Thyroid gland (tissue), 4 donors: ENCODE measurements around the gene ATF5. TPM values are rescaled to one million over a fixed set of nuclear protein-coding genes. Genes with fewer than 3 reads are reported as not detected.
"Not testable (repeated sequence)": the region's sequence is repeated elsewhere in the genome, so short reads cannot be mapped to it uniquely, and the experiment has no call there.

Source experiments
- DNase-seq, 2 donors: peaks; one replicate each; pipeline ENCODE4 v3.0.0-alpha.2; 2019
- H3K27ac ChIP-seq, 3 donors: fragments of 200-600 bp; sonication (generic); 1 replicate in 2 of 3; 2 replicates in 1 of 3; pipeline ENCODE4 v1.5.1; 2016 to 2019; ENCODE audit warnings: mild to moderate bottlenecking in 1 of 3, moderate library complexity in 1 of 3
- H3K27me3 ChIP-seq: fragments of 200-600 bp; sonication (generic); one replicate; pipeline ENCODE4 v1.5.1; 2019
- H3K36me3 ChIP-seq, 2 donors: fragments of 200-600 bp; sonication (generic); one replicate each; pipeline ENCODE4 v1.5.1; 2016 to 2019
- H3K4me1 ChIP-seq, 2 donors: fragments of 200-600 bp; sonication (generic); one replicate each; pipeline ENCODE4 v1.5.1; 2017 to 2019
- H3K4me3 ChIP-seq, 3 donors: fragments of 200-600 bp; sonication (generic); replicated peaks in 1 of 3; 1 replicate in 2 of 3; 2 replicates in 1 of 3; pipeline ENCODE4 v1.5.1; 2016; ENCODE audit warnings: mild to moderate bottlenecking in 1 of 3
- H3K9me3 ChIP-seq: fragments of 200-600 bp; sonication (generic); one replicate; pipeline ENCODE4 v1.5.1; 2017
- POLR2A ChIP-seq, 2 donors: fragments of 450-650 bp; IDR thresholded peaks; one replicate each; pipeline ENCODE4 v1.6.1; 2017; ENCODE audit warnings: antibody characterized with exemption in 2 of 2, mild to moderate bottlenecking in 2 of 2, moderate library complexity in 1 of 2
- WGBS, 2 donors: methylation state at CpG; one replicate each; pipeline ENCODE4 v1.1.5; 2017; 5-methylcytosine and 5-hydroxymethylcytosine counted together
- intact Hi-C: fragments of 100-400 bp; cut with DNase I; formaldehyde crosslinking; loops from one replicate; pipeline ENCODE4 v1.15.1; 2023
- total RNA-seq, 4 donors: library from RNA; depleted of rRNA; stranded (reverse); fragments of >200 nt; gene quantifications; one replicate each; pipeline ENCODE4 v1.2.3, GENCODE V29; 2016
- TF ChIP-seq, protein P1 (sequence below), 6 experiments: fragments of 200-600 bp in 3 of 6; fragments of 450-650 bp in 3 of 6; sonication (generic) in 3 of 6; IDR thresholded peaks; one replicate each; pipeline ENCODE4 v1.5.1; 2016 to 2019; ENCODE audit warnings: antibody characterized with exemption in 6 of 6, mild to moderate bottlenecking in 2 of 6, inconsistent platforms in 1 of 6, moderate library complexity in 1 of 6

ATF5 gene
- total RNA-seq, 4 donors from 2014 or later: 6.3 to 17.9 (median 8.0) TPM

DNA sequence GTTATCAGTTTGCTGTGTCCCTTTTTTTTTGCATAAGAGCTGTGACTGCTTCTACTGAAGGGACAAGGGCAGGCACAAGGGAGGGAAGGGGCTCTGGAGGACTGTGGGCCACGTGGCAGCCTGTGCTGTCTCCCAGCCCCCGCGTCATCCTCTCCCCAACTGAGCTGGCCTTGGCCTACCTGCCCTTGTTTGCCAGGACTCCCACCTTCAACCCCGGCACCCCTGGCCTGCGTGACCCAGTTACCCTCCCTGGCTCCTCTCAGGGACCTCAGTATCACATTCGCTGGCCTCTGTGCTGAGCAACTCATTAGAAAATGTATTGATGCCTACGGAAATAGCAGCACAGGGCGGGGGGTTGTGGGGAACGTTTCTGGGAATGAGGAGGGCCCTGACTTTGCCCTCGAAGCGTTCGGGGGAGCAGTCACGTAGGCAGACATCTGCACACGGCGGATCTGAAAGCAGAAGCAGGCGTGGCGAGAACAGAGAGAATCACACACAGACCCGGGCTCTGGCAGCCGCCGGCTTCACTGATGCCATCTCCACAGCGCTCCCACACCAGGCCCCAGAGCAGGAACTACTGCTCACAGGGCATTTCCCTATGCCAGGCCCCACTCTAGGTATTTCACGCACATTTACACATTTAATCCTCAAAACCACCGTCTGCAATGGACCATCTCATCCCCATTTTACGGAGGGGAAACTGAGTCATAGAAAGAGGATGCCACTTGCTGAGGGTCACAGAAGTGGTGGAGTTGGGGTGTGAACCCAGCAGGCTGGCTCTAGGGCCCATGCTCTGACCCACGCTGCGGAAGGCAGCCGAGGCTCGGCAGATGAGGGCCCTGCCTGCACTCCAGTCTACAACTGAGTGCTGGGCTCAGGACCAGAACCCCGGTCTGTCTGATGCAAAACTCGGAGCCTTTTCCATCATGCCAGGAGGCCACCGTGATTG is 5.7 kb upstream of the ATF5 start:
- intact Hi-C loops: no loop called here
- peaks cover 0 to 11% of the 10 kb centered on the region in 2 donors for H3K4me1 ChIP-seq
- H3K9me3 ChIP-seq: no peaks in the 10 kb centered on the region
- TF ChIP-seq POLR2A (IDR thresholded peaks at IDR 0.05): no peak
- TF ChIP-seq, protein P1, sequence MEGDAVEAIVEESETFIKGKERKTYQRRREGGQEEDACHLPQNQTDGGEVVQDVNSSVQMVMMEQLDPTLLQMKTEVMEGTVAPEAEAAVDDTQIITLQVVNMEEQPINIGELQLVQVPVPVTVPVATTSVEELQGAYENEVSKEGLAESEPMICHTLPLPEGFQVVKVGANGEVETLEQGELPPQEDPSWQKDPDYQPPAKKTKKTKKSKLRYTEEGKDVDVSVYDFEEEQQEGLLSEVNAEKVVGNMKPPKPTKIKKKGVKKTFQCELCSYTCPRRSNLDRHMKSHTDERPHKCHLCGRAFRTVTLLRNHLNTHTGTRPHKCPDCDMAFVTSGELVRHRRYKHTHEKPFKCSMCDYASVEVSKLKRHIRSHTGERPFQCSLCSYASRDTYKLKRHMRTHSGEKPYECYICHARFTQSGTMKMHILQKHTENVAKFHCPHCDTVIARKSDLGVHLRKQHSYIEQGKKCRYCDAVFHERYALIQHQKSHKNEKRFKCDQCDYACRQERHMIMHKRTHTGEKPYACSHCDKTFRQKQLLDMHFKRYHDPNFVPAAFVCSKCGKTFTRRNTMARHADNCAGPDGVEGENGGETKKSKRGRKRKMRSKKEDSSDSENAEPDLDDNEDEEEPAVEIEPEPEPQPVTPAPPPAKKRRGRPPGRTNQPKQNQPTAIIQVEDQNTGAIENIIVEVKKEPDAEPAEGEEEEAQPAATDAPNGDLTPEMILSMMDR (IDR thresholded peaks at IDR 0.05): no peak
- H3K27me3 ChIP-seq: no peaks in the 10 kb centered on the region
- no peak overlapping the region for H3K27ac ChIP-seq
- no peak overlapping the region for H3K4me3 ChIP-seq
- 89% methylated on average over 30 to 31 of the region's 31 CpGs for WGBS, 2 donors
- H3K36me3 ChIP-seq: peaks cover 4 to 10% of the 10 kb centered on the region in 2 donors
- DNase-seq: no peak

DNA sequence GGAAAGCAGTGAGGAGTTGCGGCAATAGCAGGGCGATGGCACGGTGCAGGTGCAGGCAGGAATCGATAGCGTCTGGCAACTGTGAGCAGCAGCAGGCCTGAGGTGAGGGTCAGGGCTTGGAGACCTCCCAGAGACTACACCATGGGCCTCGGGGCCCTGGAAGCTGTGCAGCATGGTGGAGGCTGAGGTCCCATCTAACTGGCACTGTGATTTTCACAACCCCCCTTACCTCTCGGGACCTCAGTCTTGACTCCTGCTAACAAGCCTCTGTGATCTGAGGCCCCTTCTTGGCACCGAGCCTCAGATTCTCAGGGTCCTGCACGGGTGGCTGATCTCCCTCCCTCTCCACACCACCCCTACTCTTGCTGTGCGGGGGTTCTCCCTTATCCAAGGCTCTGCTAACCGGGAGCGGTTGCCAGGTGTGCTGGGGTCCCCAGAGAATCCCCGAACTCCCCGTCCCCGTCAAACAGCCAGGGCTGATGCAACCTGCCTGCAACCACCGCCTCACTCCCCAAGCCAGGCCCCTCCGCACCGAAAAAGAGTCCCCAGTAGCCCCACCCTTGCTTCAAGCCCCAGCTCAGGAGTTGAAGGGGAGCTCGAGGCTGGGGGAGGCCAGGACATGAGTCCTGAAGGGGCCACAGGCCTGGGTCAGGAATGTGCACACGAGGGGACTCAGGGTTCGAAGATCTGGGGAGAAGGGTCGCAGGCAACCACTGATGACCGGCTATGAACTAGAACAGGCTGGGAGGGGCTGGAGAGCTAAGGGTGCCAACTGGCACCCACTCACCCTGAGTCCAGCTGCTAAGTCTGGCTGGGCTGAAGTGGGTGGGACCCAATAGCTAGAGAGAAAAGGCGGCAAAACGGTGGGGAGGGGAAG is 4.8 kb upstream of the ATF5 start:
- no peaks in the 10 kb centered on the region for H3K9me3 ChIP-seq
- H3K27ac ChIP-seq: no peak overlapping the region
- WGBS, 2 donors: 60 to 67% methylated on average over 21 to 25 of the region's 25 CpGs
- H3K36me3 ChIP-seq: peaks cover 4 to 10% of the 10 kb centered on the region in 2 donors
- TF ChIP-seq POLR2A (IDR thresholded peaks at IDR 0.05): no peak
- H3K4me1 ChIP-seq: peaks cover 0 to 11% of the 10 kb centered on the region in 2 donors
- no peak for DNase-seq
- intact Hi-C loops: no loop called here
- no peaks in the 10 kb centered on the region for H3K27me3 ChIP-seq
- H3K4me3 ChIP-seq: no peak overlapping the region

DNA sequence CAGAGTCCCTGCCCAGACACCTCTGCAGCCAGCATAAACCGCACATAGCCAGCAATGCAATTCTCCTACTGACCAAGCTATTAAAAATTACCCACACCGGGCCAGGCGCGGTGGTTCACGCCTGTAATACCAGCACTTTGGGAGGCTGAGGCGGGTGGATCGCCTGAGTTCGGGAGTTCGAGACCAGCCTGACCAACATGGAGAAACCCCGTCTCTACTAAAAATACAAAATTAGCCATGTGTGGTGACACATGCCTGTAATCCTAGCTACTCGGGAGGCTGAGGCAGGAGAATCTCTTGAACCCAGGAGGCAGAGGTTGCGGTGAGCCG is 4.2 kb upstream of the ATF5 start:
- H3K27me3 ChIP-seq, H3K27ac ChIP-seq, H3K9me3 ChIP-seq, DNase-seq, intact Hi-C loops, H3K36me3 ChIP-seq, H3K4me3 ChIP-seq: not testable (repeated sequence)
- peaks cover 0 to 12% of the 10 kb centered on the region in 2 donors for H3K4me1 ChIP-seq
- 90 to 91% methylated on average over 13 of the region's 13 CpGs for WGBS, 2 donors

DNA sequence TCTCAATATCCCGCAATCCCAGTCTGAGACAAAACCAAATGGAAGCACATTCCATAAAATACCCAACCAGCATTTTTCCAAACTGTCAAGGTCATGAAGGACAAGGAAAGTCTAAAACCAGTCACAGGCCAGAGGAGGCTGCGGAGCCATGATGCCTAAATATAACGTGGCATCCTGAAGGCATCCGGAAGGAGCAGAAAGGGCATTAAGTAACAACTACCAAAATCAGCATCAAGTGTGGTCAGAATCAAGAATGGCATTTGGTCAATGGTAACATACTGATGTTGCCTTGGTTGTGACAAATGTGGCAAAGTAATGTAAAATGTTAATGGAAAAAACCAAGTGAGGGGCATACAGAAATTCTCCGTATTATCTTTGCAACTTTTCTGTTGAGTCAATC is 3.5 kb upstream of the ATF5 start:
- H3K9me3 ChIP-seq: no peaks in the 10 kb centered on the region
- no peak for TF ChIP-seq POLR2A (IDR thresholded peaks at IDR 0.05)
- TF ChIP-seq, protein P1 (IDR thresholded peaks at IDR 0.05): no peak
- peaks cover 0 to 19% of the 10 kb centered on the region in 2 donors for H3K4me1 ChIP-seq
- intact Hi-C loops: no loop called here
- H3K4me3 ChIP-seq: no peak overlapping the region
- no peaks in the 10 kb centered on the region for H3K27me3 ChIP-seq
- no peak overlapping the region for H3K27ac ChIP-seq
- WGBS, 2 donors: 96 to 98% methylated on average over 5 of the region's 5 CpGs
- DNase-seq: no peak
- H3K36me3 ChIP-seq: peaks cover 4 to 10% of the 10 kb centered on the region in 2 donors

DNA sequence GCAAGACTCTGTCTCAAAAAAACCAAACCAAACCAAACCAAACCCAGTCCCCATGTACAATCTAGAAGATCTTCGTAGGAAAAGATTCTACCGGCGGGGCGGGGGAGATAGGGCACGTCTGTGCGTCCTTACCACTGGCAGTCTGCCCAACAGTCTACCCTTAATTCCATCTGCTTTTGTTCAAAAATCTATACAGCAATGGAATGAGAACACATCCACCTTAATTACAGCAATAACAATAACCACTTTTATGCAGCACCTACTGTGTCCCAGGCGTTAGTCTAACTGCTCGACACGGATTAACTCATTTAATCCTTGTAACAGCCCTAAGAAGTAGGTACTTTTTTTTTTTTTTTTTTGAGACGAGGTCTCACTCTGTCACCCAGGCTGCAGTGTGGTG is 2.5 kb upstream of the ATF5 start:
- Histone ChIP-seq H3K27ac (no peak overlapping the region), H3K4me3 (no peak overlapping the region), H3K9me3 (no peaks in the 10 kb centered on the region), H3K27me3 (no peaks in the 10 kb centered on the region), H3K4me1 (peaks cover 0 to 20% of the 10 kb centered on the region in 2 donors), H3K36me3 (peaks cover 4 to 10% of the 10 kb centered on the region in 2 donors)
- intact Hi-C loops: no loop called here
- TF ChIP-seq, protein P1 (IDR thresholded peaks at IDR 0.05): no peak
- no peak for TF ChIP-seq POLR2A (IDR thresholded peaks at IDR 0.05)
- 91 to 96% methylated on average over 10 of the region's 10 CpGs for WGBS, 2 donors
- DNase-seq: no peak
